Osteocyte (in vitro differentiated cells): ENCODE results near the gene VRK2. TPM values are rescaled to one million over a fixed set of nuclear protein-coding genes. Genes with fewer than 3 reads are reported as not detected.

Source experiments
- DNase-seq: peaks from one replicate; pipeline ENCODE4 v3.0.0; 2021; ENCODE audit warnings: mixed read lengths; ENCODE audit not compliant: unreplicated experiment; ENCODE audit errors: extremely low spot score
- H3K27ac Mint-ChIP-seq: one replicate; pipeline ENCODE4 v1.8.0; 2021; ENCODE audit warnings: mild to moderate bottlenecking, mixed read lengths; ENCODE audit not compliant: unreplicated experiment
- H3K27me3 Mint-ChIP-seq: one replicate; pipeline ENCODE4 v1.8.0; 2021; ENCODE audit warnings: mixed read lengths; ENCODE audit not compliant: unreplicated experiment
- H3K36me3 Mint-ChIP-seq: one replicate; pipeline ENCODE4 v1.8.0; 2021; ENCODE audit warnings: mixed read lengths; ENCODE audit not compliant: unreplicated experiment
- H3K4me1 Mint-ChIP-seq: one replicate; pipeline ENCODE4 v1.8.0; 2021; ENCODE audit warnings: mixed read lengths; ENCODE audit not compliant: unreplicated experiment
- H3K4me3 Mint-ChIP-seq: one replicate; pipeline ENCODE4 v1.8.0; 2021; ENCODE audit warnings: mild to moderate bottlenecking, moderate library complexity, mixed read lengths; ENCODE audit not compliant: unreplicated experiment
- H3K9me3 Mint-ChIP-seq: one replicate; pipeline ENCODE4 v1.8.0; 2021; ENCODE audit warnings: mixed read lengths; ENCODE audit not compliant: unreplicated experiment
- total RNA-seq: library from RNA; stranded (reverse); gene quantifications from 2 replicates; pipeline ENCODE4 v1.2.1, GENCODE V29; 2021
- TF ChIP-seq, protein P1 (sequence below): fragments of 200-600 bp; sonication (generic); IDR thresholded peaks from 2 replicates; pipeline ENCODE4 v1.5.0; 2021; ENCODE audit warnings: antibody characterized with exemption, mild to moderate bottlenecking, moderate library complexity

Gene VRK2
- total RNA-seq, 1 donor from 2014 or later, result 19.6 TPM

GRCh38 chr2:58206785-58207184, 160.2 kb downstream of the VRK2 start:
- TF ChIP-seq, protein P1, sequence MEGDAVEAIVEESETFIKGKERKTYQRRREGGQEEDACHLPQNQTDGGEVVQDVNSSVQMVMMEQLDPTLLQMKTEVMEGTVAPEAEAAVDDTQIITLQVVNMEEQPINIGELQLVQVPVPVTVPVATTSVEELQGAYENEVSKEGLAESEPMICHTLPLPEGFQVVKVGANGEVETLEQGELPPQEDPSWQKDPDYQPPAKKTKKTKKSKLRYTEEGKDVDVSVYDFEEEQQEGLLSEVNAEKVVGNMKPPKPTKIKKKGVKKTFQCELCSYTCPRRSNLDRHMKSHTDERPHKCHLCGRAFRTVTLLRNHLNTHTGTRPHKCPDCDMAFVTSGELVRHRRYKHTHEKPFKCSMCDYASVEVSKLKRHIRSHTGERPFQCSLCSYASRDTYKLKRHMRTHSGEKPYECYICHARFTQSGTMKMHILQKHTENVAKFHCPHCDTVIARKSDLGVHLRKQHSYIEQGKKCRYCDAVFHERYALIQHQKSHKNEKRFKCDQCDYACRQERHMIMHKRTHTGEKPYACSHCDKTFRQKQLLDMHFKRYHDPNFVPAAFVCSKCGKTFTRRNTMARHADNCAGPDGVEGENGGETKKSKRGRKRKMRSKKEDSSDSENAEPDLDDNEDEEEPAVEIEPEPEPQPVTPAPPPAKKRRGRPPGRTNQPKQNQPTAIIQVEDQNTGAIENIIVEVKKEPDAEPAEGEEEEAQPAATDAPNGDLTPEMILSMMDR, result no peak
- DNase-seq, result no peak
- H3K4me1 Mint-ChIP-seq, result peaks cover 10% of the 10 kb centered on the region
- peaks cover 12% of the 10 kb centered on the region for H3K36me3 Mint-ChIP-seq
- no peak overlapping the region for H3K27ac Mint-ChIP-seq
- H3K9me3 Mint-ChIP-seq, result peaks cover 3% of the 10 kb centered on the region
- H3K27me3 Mint-ChIP-seq, result no peaks in the 10 kb centered on the region
- H3K4me3 Mint-ChIP-seq, result no peak overlapping the region

GRCh38 chr2:58207189-58207588, 160.6 kb downstream of the VRK2 start:
- H3K4me3 Mint-ChIP-seq, result no peak overlapping the region
- DNase-seq, result no peak
- no peak overlapping the region for H3K27ac Mint-ChIP-seq
- peaks cover 3% of the 10 kb centered on the region for H3K9me3 Mint-ChIP-seq
- TF ChIP-seq, protein P1, result no peak
- peaks cover 10% of the 10 kb centered on the region for H3K4me1 Mint-ChIP-seq
- H3K36me3 Mint-ChIP-seq, result peaks cover 15% of the 10 kb centered on the region
- H3K27me3 Mint-ChIP-seq, result no peaks in the 10 kb centered on the region

Other genes with a start within 250 kb of the VRK2 start
- gene FANCL, start 194.5 kb downstream of the VRK2 start, total RNA-seq, result 14.6 and 15.3 TPM in 2 replicates